ENCODE measurements around the gene INHBC. TPM values are rescaled to one million over a fixed set of nuclear protein-coding genes. Genes with fewer than 3 reads are reported as not detected.

INHBC gene
- total RNA-seq, 1 donor from 2014 or later = not detected

GRCh38 chr12:57467212-57467874, 32.8 kb downstream of the INHBC start:
- Mint-ChIP-seq H3K4me3 (ENCODE audit: low read depth) (no peak overlapping the region), H3K36me3 (ENCODE audit: insufficient read depth) (no peaks in the 10 kb centered on the region), H3K27ac (no peak overlapping the region), H3K4me1 (ENCODE audit: low read depth) (peaks cover 3% of the 10 kb centered on the region), H3K27me3 (peaks cover 81% of the 10 kb centered on the region), H3K9me3 (ENCODE audit: low read depth) (no peaks in the 10 kb centered on the region)
- no peak for DNase-seq (ENCODE audit: low spot score, unreplicated experiment)
- TF ChIP-seq, protein P1, sequence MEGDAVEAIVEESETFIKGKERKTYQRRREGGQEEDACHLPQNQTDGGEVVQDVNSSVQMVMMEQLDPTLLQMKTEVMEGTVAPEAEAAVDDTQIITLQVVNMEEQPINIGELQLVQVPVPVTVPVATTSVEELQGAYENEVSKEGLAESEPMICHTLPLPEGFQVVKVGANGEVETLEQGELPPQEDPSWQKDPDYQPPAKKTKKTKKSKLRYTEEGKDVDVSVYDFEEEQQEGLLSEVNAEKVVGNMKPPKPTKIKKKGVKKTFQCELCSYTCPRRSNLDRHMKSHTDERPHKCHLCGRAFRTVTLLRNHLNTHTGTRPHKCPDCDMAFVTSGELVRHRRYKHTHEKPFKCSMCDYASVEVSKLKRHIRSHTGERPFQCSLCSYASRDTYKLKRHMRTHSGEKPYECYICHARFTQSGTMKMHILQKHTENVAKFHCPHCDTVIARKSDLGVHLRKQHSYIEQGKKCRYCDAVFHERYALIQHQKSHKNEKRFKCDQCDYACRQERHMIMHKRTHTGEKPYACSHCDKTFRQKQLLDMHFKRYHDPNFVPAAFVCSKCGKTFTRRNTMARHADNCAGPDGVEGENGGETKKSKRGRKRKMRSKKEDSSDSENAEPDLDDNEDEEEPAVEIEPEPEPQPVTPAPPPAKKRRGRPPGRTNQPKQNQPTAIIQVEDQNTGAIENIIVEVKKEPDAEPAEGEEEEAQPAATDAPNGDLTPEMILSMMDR (IDR thresholded peaks at IDR 0.05; ENCODE audit: unreplicated experiment) = no peak

DNA sequence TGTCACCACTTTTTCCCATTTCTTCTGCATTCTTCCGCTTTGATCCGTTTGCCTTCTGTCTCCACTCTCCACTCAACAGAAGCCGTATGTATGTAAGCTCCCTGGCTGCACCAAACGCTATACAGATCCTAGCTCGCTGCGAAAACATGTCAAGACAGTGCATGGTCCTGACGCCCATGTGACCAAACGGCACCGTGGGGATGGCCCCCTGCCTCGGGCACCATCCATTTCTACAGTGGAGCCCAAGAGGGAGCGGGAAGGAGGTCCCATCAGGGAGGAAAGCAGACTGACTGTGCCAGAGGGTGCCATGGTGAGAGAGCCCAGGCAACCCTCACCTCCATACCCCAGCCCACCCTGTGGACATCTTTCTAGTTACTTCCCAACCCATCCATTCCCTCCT, 33.3 kb downstream of the INHBC start:
- Mint-ChIP-seq H3K36me3 (ENCODE audit: insufficient read depth) (no peaks in the 10 kb centered on the region), H3K4me3 (ENCODE audit: low read depth) (no peak overlapping the region), H3K9me3 (ENCODE audit: low read depth) (no peaks in the 10 kb centered on the region), H3K27me3 (peaks cover 81% of the 10 kb centered on the region), H3K4me1 (ENCODE audit: low read depth) (no peaks in the 10 kb centered on the region), H3K27ac (no peak overlapping the region)
- TF ChIP-seq, protein P1 (IDR thresholded peaks at IDR 0.05; ENCODE audit: unreplicated experiment) = no peak
- DNase-seq (ENCODE audit: low spot score, unreplicated experiment) = no peak

DNA sequence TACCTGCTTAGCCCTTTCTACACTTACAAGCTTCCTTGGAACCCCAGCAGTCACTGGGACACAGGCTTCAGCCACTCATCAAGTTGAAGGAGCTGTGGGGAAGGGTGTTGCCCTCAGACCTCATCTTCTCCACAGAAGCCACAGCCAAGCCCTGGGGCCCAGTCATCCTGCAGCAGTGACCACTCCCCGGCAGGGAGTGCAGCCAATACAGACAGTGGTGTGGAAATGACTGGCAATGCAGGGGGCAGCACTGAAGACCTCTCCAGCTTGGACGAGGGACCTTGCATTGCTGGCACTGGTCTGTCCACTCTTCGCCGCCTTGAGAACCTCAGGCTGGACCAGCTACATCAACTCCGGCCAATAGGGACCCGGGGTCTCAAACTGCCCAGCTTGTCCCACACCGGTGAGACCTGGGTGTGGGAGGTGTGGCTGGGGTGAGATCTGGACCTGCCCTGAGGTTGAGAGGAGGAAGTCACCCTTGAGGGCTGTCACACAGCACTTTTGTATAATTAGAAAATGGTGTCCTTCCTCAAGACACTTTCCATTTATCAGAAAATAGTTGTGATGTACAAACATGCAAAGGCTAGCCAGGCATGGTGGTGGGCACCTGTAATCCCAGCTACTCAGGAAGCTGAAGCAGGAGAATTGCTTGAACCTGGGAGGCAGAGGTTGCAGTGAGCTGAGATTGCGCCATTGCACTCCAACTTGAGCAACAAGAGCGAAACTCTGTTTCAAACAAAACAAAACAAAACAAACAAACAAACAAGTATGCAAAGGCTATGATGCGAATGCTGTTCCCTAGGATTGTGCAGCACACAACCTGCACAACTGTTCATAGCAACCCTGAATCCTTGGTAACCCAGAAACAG, 34.9 kb downstream of the INHBC start:
- no peak for DNase-seq (ENCODE audit: low spot score, unreplicated experiment)
- no peaks in the 10 kb centered on the region for H3K36me3 Mint-ChIP-seq (ENCODE audit: insufficient read depth)
- H3K9me3 Mint-ChIP-seq (ENCODE audit: low read depth) = no peaks in the 10 kb centered on the region
- H3K4me3 Mint-ChIP-seq (ENCODE audit: low read depth) = no peak overlapping the region
- peaks cover 80% of the 10 kb centered on the region for H3K27me3 Mint-ChIP-seq
- TF ChIP-seq, protein P1 (IDR thresholded peaks at IDR 0.05; ENCODE audit: unreplicated experiment) = no peak
- no peaks in the 10 kb centered on the region for H3K4me1 Mint-ChIP-seq (ENCODE audit: low read depth)
- no peak overlapping the region for H3K27ac Mint-ChIP-seq

GRCh38 chr12:57470286-57470969, 35.8 kb downstream of the INHBC start:
- TF ChIP-seq, protein P1 (IDR thresholded peaks at IDR 0.05; ENCODE audit: unreplicated experiment) = no peak
- H3K27me3 Mint-ChIP-seq = peaks cover 79% of the 10 kb centered on the region
- no peaks in the 10 kb centered on the region for H3K9me3 Mint-ChIP-seq (ENCODE audit: low read depth)
- DNase-seq (ENCODE audit: low spot score, unreplicated experiment) = no peak
- H3K4me1 Mint-ChIP-seq (ENCODE audit: low read depth) = no peaks in the 10 kb centered on the region
- H3K4me3 Mint-ChIP-seq (ENCODE audit: low read depth) = no peak overlapping the region
- H3K36me3 Mint-ChIP-seq (ENCODE audit: insufficient read depth) = no peaks in the 10 kb centered on the region
- no peak overlapping the region for H3K27ac Mint-ChIP-seq

DNA sequence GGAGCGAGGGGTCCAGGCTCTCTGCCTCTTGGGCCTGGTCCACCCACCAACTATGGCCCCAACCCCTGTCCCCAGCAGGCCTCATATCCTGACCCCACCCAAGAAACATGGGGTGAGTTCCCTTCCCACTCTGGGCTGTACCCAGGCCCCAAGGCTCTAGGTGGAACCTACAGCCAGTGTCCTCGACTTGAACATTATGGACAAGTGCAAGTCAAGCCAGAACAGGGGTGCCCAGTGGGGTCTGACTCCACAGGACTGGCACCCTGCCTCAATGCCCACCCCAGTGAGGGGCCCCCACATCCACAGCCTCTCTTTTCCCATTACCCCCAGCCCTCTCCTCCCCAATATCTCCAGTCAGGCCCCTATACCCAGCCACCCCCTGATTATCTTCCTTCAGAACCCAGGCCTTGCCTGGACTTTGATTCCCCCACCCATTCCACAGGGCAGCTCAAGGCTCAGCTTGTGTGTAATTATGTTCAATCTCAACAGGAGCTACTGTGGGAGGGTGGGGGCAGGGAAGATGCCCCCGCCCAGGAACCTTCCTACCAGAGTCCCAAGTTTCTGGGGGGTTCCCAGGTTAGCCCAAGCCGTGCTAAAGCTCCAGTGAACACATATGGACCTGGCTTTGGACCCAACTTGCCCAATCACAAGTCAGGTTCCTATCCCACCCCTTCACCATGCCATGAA, 36.5 kb downstream of the INHBC start:
- no peaks in the 10 kb centered on the region for H3K9me3 Mint-ChIP-seq (ENCODE audit: low read depth)
- peaks cover 3% of the 10 kb centered on the region for H3K4me1 Mint-ChIP-seq (ENCODE audit: low read depth)
- no peak overlapping the region for H3K27ac Mint-ChIP-seq
- TF ChIP-seq, protein P1 (IDR thresholded peaks at IDR 0.05; ENCODE audit: unreplicated experiment) = no peak
- DNase-seq (ENCODE audit: low spot score, unreplicated experiment) = no peak
- H3K27me3 Mint-ChIP-seq = peaks cover 77% of the 10 kb centered on the region
- no peak overlapping the region for H3K4me3 Mint-ChIP-seq (ENCODE audit: low read depth)
- no peaks in the 10 kb centered on the region for H3K36me3 Mint-ChIP-seq (ENCODE audit: insufficient read depth)

All from progenitor cell of endocrine pancreas (in vitro differentiated cells).